ENCODE data around the gene VPS8.

VPS8 gene

GRCh38 chr3:184842433-184842832 lies 30.5 kb downstream of the VPS8 start:
- no peak for DNase-seq (ENCODE audit: low spot score)
- TF ChIP-seq CTCF (IDR thresholded peaks at IDR 0.05; ENCODE audit: extremely low read depth, missing control alignments), result no peak

DNA sequence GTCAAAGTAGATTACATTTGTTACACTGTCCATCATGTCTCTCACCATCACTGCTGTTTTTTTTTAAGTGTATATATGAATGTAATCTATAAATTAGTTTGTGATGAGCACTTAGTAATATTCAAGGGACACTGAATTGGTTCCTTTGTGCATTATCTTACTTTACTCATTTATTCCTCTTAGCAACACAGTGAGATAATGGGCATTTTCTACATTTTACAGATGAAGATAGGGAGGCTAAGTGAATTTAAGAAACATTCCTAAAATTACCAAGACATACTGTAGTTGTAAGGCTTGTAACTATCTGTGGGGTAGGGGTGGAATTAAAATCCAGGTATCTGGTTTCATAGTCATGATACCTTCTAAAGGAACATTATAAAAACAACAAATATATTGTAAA lies 33.9 kb downstream of the VPS8 start:
- DNase-seq (ENCODE audit: low spot score), result no peak
- TF ChIP-seq CTCF (IDR thresholded peaks at IDR 0.05; ENCODE audit: extremely low read depth, missing control alignments), result no peak

GRCh38 chr3:184846496-184846895 lies 34.5 kb downstream of the VPS8 start:
- TF ChIP-seq CTCF (IDR thresholded peaks at IDR 0.05; ENCODE audit: extremely low read depth, missing control alignments), result no peak
- no peak for DNase-seq (ENCODE audit: low spot score)

DNA sequence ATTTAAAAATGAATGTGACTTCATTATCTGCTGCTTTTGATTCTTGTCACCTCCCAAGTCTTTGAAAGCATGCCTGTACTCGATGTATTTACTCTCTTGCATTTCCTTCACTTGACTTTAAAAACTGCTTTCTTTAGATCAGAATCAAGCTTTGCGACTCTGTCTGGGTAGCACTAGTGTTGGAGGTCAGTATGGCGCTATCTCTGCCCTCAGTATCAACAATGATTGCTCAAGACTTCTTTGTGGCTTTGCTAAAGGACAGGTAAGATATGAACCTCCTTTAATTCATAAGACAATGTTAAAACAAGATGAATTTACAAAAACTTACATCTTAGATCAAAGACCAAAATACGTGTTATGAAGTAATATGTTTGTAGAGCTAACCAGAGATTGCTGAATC lies 37.0 kb downstream of the VPS8 start:
- no peak for TF ChIP-seq CTCF (IDR thresholded peaks at IDR 0.05; ENCODE audit: extremely low read depth, missing control alignments)
- DNase-seq (ENCODE audit: low spot score), result no peak

DNA sequence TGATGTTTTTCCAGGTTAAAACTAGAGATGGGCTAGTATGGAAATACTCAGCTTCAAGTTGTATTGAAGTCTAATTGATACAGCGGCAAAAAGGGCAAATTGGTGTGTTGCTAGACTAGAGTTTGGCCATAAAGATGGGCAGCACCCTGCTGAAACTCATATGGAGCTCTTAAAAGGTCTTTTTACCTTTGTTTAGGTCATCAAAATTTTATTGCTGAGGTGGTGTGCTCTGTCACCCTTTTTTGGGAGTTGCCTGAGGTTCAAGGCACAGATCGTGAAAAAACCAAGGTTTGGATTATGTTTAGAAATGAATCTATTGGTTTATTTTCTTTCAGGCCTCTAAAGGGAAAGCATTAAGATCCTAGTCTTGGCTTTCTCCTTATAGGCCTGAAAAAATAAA lies 38.2 kb downstream of the VPS8 start:
- TF ChIP-seq CTCF (IDR thresholded peaks at IDR 0.05; ENCODE audit: extremely low read depth, missing control alignments), result no peak
- DNase-seq (ENCODE audit: low spot score), result no peak

- TF ChIP-seq CTCF (IDR thresholded peaks at IDR 0.05; ENCODE audit: extremely low read depth, missing control alignments), result no peak
- DNase-seq (ENCODE audit: low spot score), result no peak
Observed at GRCh38 chr3:184857099-184857498, 45.1 kb downstream of the VPS8 start.

- DNase-seq (ENCODE audit: low spot score), result no peak
- no peak for TF ChIP-seq CTCF (IDR thresholded peaks at IDR 0.05; ENCODE audit: extremely low read depth, missing control alignments)
Observed at GRCh38 chr3:184864000-184864399, 52.0 kb downstream of the VPS8 start.
